Cardiac ventricle fibroblast (primary cell): ENCODE data around the gene IRF8. TPM values are rescaled to one million over a fixed set of nuclear protein-coding genes. Genes with fewer than 3 reads are reported as not detected.

Experiments used
- total RNA-seq: library from RNA; depleted of rRNA; stranded (reverse); fragments of >200 nt; gene quantifications from 2 replicates; pipeline ENCODE4 v1.2.3, GENCODE V29; 2015

Gene IRF8, protein sequence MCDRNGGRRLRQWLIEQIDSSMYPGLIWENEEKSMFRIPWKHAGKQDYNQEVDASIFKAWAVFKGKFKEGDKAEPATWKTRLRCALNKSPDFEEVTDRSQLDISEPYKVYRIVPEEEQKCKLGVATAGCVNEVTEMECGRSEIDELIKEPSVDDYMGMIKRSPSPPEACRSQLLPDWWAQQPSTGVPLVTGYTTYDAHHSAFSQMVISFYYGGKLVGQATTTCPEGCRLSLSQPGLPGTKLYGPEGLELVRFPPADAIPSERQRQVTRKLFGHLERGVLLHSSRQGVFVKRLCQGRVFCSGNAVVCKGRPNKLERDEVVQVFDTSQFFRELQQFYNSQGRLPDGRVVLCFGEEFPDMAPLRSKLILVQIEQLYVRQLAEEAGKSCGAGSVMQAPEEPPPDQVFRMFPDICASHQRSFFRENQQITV
- total RNA-seq = not detected in 2 replicates

DNA sequence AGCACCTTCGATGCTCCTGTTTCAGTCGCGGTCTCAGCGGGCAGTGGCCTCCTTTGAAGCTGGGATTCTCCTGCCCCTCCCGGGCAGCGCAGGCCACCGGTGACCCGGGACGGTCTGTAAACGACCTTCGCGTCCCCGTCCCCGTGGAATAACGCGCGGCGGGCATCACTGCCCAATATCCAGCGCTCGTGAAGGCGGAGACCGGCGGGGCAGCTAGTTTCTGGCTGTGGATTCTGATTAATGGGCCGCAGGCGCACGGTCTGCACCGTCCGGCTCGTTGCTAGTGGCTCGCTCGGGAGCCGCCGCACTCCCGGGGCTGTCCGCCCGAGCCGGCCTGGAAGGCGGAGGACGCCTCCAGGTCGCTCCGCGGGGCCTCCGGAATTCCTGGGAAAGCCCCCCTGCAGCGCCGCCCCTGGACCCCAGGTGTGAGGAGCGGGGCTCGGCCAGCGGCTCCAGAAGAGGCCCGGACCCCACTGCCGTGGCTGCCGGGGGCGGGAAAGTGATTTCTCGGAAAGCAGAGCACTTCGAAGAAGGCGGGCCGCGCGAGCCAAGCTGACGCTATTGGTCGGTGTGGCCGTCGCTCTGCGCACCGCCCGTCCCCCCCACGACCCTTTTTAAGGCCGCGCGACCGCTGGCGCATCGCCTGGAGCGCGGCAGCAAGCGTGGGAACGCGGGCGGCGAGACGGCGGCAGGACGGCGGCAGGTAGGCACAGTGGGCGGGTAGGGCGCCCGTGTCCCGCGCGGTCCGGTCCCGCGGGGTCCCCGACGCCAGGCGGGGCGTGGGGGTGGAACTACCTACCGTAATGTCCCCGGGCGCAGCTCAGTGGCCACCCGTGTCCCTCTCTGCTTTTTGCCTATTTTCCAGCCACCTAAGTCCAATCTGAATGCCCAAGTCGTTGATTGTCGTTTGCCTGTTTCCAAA lies at the start of gene IRF8:
Gene IRF8 (plus strand): TSS at position 642 of the 922 bp plus-strand sequence. CDS start 3,854 bp downstream, outside the sequence.

Other genes with a start within 250 kb of the IRF8 start
- gene GINS2, start 210.2 kb upstream of the IRF8 start, total RNA-seq = 0.31 and 0.64 TPM in 2 replicates
- 0.31 and 2.2 TPM in 2 replicates for gene C16orf74, start 148.1 kb upstream of the IRF8 start, total RNA-seq
- gene EMC8, start 99.6 kb upstream of the IRF8 start, total RNA-seq = 27.7 and 31.3 TPM in 2 replicates
- 504 and 515 TPM in 2 replicates for gene COX4I1, start 99.5 kb upstream of the IRF8 start, total RNA-seq